KMS-11 (cell line): ENCODE data around the gene ABHD16B.
"Not testable (repeated sequence)": the region's sequence is repeated elsewhere in the genome, so short reads cannot be mapped to it uniquely, and the experiment has no call there.

ENCODE experiments used
- H2AFZ ChIP-seq: fragments of 200-600 bp; sonication (generic); 2 replicates; pipeline ENCODE4 v1.6.1; 2016; ENCODE audit warnings: antibody characterized with exemption, mixed run types, low read depth
- H3K27ac ChIP-seq: fragments of 200-600 bp; sonication (generic); 2 replicates; pipeline ENCODE4 v1.6.1; 2016; ENCODE audit warnings: mild to moderate bottlenecking, mixed run types
- H3K27me3 ChIP-seq: fragments of 200-600 bp; sonication (generic); 2 replicates; pipeline ENCODE4 v1.6.1; 2017; ENCODE audit warnings: mild to moderate bottlenecking, low read depth, mixed run types, moderate library complexity; ENCODE audit not compliant: insufficient read depth
- H3K36me3 ChIP-seq: fragments of 200-600 bp; sonication (generic); 2 replicates; pipeline ENCODE4 v1.6.1; 2017; ENCODE audit warnings: mild to moderate bottlenecking, mixed run types; ENCODE audit not compliant: insufficient read depth
- H3K4me1 ChIP-seq: fragments of 200-600 bp; sonication (generic); 2 replicates; pipeline ENCODE4 v1.6.1; 2016; ENCODE audit warnings: mild to moderate bottlenecking, low read depth, mixed run types; ENCODE audit not compliant: poor library complexity, severe bottlenecking
- H3K4me2 ChIP-seq: fragments of 200-600 bp; sonication (generic); 2 replicates; pipeline ENCODE4 v1.7.0; 2016; ENCODE audit warnings: mild to moderate bottlenecking, mixed run types
- H3K4me3 ChIP-seq: fragments of 200-600 bp; sonication (generic); IDR thresholded peaks from 2 replicates; pipeline ENCODE4 v1.6.1; 2017; ENCODE audit warnings: low read depth, low read length, mixed read lengths; ENCODE audit not compliant: insufficient read depth
- H3K79me2 ChIP-seq: fragments of 200-600 bp; sonication (generic); 2 replicates; pipeline ENCODE4 v1.6.1; 2016; ENCODE audit warnings: low read depth, mixed run types; ENCODE audit not compliant: insufficient read depth
- H3K9ac ChIP-seq: fragments of 200-600 bp; sonication (generic); 2 replicates; pipeline ENCODE4 v1.6.1; 2016; ENCODE audit warnings: mild to moderate bottlenecking, mixed run types
- H4K20me1 ChIP-seq: fragments of 200-600 bp; sonication (generic); 2 replicates; pipeline ENCODE4 v1.6.1; 2016; ENCODE audit warnings: mild to moderate bottlenecking, mixed run types; ENCODE audit not compliant: insufficient read depth
- TF ChIP-seq, protein P1 (sequence below): fragments of 200-600 bp; sonication (generic); conservative IDR thresholded peaks from 2 replicates; pipeline ENCODE4 v1.6.1; 2017; ENCODE audit warnings: low read depth, mild to moderate bottlenecking, antibody characterized with exemption, low read length, moderate library complexity, mixed read lengths

ABHD16B gene

DNA sequence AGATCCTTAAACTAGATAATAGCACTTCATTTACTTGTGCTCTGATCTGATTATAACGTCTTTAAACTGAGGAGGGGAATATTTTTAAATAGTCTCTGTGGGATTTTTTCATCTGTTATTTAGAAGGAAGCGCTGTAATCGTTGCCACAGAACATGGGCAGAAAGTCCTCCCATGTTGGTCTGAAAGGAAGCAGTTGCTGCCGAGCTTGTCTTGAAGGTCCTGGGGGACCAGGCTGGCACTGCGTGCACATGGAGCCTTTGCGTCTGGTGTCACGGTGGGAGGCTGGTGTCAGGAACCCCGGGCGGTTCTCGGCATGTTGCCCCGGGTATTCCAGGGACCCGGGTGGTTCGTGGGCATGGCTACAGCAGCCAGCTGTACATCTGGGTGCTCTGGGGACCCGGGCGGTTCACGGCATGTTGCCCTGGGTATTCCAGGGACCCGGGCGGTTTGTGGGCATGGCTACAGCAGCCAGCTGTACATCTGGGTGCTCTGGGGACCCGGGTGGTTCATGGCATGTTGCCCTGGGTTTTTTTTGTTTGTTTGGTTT is 15.3 kb downstream of the ABHD16B start:
- Histone ChIP-seq H3K27me3 (no peaks in the 10 kb centered on the region), H4K20me1 (no peaks in the 10 kb centered on the region), H2AFZ (no peak overlapping the region), H3K9ac (no peak overlapping the region), H3K27ac (no peak overlapping the region), H3K4me3 (no peak overlapping the region), H3K36me3 (peaks cover 7% of the 10 kb centered on the region; the same call in 1 of the 2 replicates), H3K79me2 (peaks cover 4% of the 10 kb centered on the region; the same call in 1 of the 2 replicates), H3K4me1 (no peaks in the 10 kb centered on the region), H3K4me2 (no peak overlapping the region)
- TF ChIP-seq, protein P1, sequence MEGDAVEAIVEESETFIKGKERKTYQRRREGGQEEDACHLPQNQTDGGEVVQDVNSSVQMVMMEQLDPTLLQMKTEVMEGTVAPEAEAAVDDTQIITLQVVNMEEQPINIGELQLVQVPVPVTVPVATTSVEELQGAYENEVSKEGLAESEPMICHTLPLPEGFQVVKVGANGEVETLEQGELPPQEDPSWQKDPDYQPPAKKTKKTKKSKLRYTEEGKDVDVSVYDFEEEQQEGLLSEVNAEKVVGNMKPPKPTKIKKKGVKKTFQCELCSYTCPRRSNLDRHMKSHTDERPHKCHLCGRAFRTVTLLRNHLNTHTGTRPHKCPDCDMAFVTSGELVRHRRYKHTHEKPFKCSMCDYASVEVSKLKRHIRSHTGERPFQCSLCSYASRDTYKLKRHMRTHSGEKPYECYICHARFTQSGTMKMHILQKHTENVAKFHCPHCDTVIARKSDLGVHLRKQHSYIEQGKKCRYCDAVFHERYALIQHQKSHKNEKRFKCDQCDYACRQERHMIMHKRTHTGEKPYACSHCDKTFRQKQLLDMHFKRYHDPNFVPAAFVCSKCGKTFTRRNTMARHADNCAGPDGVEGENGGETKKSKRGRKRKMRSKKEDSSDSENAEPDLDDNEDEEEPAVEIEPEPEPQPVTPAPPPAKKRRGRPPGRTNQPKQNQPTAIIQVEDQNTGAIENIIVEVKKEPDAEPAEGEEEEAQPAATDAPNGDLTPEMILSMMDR, result no peak

DNA sequence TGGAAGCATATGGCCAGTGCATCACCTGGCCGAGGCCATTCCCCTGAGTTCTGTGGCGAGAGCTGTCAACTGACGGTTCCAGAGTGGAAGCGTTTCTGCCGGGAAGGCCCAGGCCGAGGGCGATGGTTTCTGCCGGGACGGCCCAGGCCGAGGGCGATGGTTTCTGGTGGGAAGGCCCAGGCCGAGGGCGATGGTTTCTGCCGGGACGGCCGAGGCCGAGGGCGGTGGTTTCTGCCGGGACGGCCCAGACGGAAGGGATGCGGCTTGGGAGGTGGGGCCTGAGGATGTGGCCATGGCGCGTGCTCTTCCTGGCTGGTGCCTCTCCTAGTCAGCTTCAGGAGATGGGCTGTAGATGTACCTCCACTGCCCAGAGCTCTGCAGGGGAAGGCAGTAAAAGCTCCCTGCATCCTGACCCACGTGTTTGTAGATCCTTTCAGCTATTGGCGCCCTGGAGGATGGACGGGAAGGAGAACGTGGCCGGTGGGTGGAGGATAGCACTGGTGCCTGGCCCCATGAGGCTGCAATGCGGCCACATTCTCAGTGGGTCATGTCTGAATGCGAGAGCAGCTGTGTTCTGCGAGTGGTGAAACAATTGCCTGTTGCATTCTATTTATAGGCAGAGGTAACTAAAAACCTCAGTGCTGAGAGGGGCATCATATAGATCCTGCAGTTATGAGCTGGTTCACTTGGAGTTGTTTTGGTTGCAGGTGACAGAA is 16.6 kb downstream of the ABHD16B start:
- H3K9ac ChIP-seq, result no peak overlapping the region

DNA sequence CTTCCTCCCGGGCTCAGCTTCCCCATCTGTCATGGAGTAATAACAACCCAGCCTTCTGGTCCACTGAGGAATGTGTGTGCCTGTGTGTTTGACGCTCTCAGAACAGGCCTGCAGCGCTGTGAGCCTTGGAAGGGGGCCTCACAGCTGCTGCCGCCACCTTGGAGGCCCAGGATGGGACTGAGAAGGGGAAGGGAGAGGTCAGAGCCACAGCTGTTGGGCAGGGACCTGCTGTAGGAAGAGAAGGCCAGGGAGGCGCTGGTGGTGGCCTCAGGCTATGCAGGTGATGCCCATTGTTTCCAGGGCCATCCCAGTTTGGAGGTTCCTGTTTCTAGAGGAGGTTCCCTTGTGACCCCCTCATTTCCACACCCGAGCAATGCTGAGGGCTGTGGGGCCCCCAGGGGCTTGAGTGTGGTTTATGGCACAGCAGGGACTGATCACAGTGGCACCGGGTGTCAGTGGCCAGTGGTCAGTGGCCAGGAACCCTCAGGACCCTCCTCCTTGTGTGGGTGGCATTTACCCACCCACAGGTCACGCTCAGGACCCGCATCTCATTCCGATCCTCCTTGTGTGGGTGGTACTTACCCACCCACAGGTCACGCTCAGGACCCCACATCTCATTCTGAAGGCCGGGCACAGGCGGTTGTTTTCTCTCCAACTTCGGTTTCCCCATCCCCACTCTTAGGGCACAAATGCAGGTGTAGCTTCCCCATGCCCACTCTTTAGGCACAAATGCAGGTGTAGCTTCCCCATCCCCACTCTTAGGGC is 17.8 kb downstream of the ABHD16B start:
- Histone ChIP-seq H3K79me2 (no peaks in the 10 kb centered on the region; the same call in 1 of the 2 replicates), H4K20me1 (no peaks in the 10 kb centered on the region), H2AFZ (no peak overlapping the region), H3K4me1 (no peaks in the 10 kb centered on the region), H3K27ac (no peak overlapping the region), H3K9ac (no peak overlapping the region), H3K27me3 (no peaks in the 10 kb centered on the region), H3K4me3 (no peak overlapping the region), H3K4me2 (no peak overlapping the region), H3K36me3 (no peaks in the 10 kb centered on the region; the same call in 1 of the 2 replicates)
- TF ChIP-seq, protein P1, result no peak

More for the DNA sequence above, 16.6 kb downstream of the ABHD16B start:
- TF ChIP-seq, protein P1, result no peak
- no peak overlapping the region for H3K4me3 ChIP-seq
- no peak overlapping the region for H2AFZ ChIP-seq
- H4K20me1 ChIP-seq, result no peaks in the 10 kb centered on the region
- H3K4me1 ChIP-seq, result no peaks in the 10 kb centered on the region
- H3K79me2 ChIP-seq, result peaks cover 1% of the 10 kb centered on the region; the same call in 1 of the 2 replicates
- peaks cover 7% of the 10 kb centered on the region; the same call in 1 of the 2 replicates for H3K36me3 ChIP-seq
- H3K27me3 ChIP-seq, result no peaks in the 10 kb centered on the region
- H3K4me2 ChIP-seq, result no peak overlapping the region
- H3K27ac ChIP-seq, result no peak overlapping the region

DNA sequence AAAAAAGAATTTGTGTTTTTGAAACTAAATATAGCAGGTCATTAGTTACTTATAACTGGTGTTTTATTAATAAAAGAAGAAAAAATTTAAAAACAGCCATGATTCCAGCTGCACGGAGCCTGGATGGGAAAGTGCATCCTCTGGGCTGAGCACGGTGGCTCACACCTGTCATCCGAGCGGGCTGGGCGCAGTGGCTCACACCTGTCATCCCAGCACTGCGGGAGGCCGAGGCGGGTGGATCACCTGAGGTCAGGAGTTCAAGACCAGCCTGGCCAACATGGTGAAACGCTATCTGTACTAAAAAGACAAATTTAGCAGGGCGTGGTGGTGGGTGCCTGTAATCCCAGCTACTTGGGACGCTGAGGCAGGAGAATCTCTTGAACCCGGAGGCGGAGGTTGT is 19.6 kb downstream of the ABHD16B start:
- not testable (repeated sequence) for H2AFZ ChIP-seq, H3K4me2 ChIP-seq, H3K79me2 ChIP-seq, H3K4me1 ChIP-seq, H3K27ac ChIP-seq, H4K20me1 ChIP-seq, H3K27me3 ChIP-seq, H3K4me3 ChIP-seq, H3K36me3 ChIP-seq, H3K9ac ChIP-seq
